ENCODE measurements around the gene AMN.
A peak's percentile ranks its signal among the peaks of the same experiment; 100 is the strongest.
"Not testable (repeated sequence)": the region's sequence is repeated elsewhere in the genome, so short reads cannot be mapped to it uniquely, and the experiment has no call there.

The AMN gene

DNA sequence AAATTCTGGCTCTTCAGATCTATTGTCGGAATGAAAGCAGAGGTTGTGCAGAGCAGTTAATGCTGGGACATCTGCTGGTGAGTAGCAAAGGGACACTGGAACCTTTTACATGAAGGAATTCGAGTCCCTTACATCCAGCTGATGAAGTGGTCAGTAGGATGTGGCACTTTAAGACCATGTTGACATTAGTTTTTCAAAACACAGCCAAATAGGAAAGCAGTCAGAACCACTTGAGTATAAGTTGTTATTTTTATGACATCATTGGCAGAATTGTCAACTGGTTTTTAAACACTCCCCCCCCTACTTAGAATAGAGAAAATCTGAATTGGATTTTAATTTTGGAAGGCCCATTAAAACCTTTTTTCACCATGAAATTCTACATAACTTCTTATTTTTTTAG lies 46.8 kb upstream of the AMN start:
- no peak overlapping the region for H3K9ac ChIP-seq (ENCODE audit: low read depth, low read length)
- H3K79me2 ChIP-seq (ENCODE audit: insufficient read depth, low read length), result no peaks in the 10 kb centered on the region
- no peak overlapping the region for H3K4me2 ChIP-seq (ENCODE audit: insufficient read depth, low read length)
- H3K27ac ChIP-seq (ENCODE audit: low read length), result no peak overlapping the region
- H3K4me1 ChIP-seq (ENCODE audit: insufficient read depth, low read length), result no peaks in the 10 kb centered on the region
- peaks cover 87% of the 10 kb centered on the region for H3K36me3 ChIP-seq (ENCODE audit: insufficient read depth, low read length)
- H4K20me1 ChIP-seq (ENCODE audit: insufficient read depth, low read length), result no peaks in the 10 kb centered on the region; the same call in none of the 2 replicates
- no peak overlapping the region for H2AFZ ChIP-seq (ENCODE audit: low read depth, low read length)
- ATAC-seq (ENCODE audit: insufficient read depth, low read depth) (no peak), DNase-seq (no peak)
- H3K27me3 ChIP-seq (ENCODE audit: insufficient read depth, low read length, poor library complexity), result no peaks in the 10 kb centered on the region
- no peaks in the 10 kb centered on the region for H3K9me3 ChIP-seq (ENCODE audit: insufficient read depth, low read length, severe bottlenecking)
- no peak overlapping the region for H3K4me3 ChIP-seq (ENCODE audit: low read depth in 1 of 2, low read length in 2 of 2)
- TF ChIP-seq, protein P1, sequence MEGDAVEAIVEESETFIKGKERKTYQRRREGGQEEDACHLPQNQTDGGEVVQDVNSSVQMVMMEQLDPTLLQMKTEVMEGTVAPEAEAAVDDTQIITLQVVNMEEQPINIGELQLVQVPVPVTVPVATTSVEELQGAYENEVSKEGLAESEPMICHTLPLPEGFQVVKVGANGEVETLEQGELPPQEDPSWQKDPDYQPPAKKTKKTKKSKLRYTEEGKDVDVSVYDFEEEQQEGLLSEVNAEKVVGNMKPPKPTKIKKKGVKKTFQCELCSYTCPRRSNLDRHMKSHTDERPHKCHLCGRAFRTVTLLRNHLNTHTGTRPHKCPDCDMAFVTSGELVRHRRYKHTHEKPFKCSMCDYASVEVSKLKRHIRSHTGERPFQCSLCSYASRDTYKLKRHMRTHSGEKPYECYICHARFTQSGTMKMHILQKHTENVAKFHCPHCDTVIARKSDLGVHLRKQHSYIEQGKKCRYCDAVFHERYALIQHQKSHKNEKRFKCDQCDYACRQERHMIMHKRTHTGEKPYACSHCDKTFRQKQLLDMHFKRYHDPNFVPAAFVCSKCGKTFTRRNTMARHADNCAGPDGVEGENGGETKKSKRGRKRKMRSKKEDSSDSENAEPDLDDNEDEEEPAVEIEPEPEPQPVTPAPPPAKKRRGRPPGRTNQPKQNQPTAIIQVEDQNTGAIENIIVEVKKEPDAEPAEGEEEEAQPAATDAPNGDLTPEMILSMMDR (IDR thresholded peaks at IDR 0.05; ENCODE audit: borderline replicate concordance, extremely low read depth, low read length, poor library complexity, severe bottlenecking), result no peak
- no peak for TF ChIP-seq EZH2 (IDR thresholded peaks at IDR 0.05; ENCODE audit: borderline replicate concordance, low read depth, low read length, severe bottlenecking)

DNA sequence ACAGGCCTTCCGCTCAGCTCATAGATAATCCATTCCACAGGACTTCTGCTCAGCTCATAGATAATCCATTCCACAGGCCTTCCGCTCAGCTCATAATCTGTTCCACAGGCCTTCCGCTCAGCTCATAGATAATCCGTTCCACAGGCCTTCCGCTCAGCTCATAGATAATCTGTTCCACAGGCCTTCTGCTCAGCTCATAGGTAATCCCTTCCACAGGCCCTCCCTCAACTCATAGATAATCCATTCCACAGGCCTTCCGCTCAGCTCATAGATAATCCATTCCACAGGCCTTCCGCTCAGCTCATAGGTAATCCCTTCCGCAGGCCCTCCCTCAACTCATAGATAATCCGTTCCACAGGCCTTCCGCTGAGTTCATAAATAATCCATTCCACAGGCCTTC lies 45.0 kb upstream of the AMN start:
- DNase-seq; H3K9ac ChIP-seq (ENCODE audit: low read depth, low read length); H3K27me3 ChIP-seq (ENCODE audit: insufficient read depth, low read length, poor library complexity); H2AFZ ChIP-seq (ENCODE audit: low read depth, low read length); H4K20me1 ChIP-seq (ENCODE audit: insufficient read depth, low read length); H3K4me3 ChIP-seq (ENCODE audit: low read depth in 1 of 2, low read length in 2 of 2); H3K27ac ChIP-seq (ENCODE audit: low read length); H3K4me2 ChIP-seq (ENCODE audit: insufficient read depth, low read length); ATAC-seq (ENCODE audit: insufficient read depth, low read depth); H3K4me1 ChIP-seq (ENCODE audit: insufficient read depth, low read length); H3K79me2 ChIP-seq (ENCODE audit: insufficient read depth, low read length); H3K9me3 ChIP-seq (ENCODE audit: insufficient read depth, low read length, severe bottlenecking): not testable (repeated sequence)
- H3K36me3 ChIP-seq (ENCODE audit: insufficient read depth, low read length), result peaks cover 72% of the 10 kb centered on the region

DNA sequence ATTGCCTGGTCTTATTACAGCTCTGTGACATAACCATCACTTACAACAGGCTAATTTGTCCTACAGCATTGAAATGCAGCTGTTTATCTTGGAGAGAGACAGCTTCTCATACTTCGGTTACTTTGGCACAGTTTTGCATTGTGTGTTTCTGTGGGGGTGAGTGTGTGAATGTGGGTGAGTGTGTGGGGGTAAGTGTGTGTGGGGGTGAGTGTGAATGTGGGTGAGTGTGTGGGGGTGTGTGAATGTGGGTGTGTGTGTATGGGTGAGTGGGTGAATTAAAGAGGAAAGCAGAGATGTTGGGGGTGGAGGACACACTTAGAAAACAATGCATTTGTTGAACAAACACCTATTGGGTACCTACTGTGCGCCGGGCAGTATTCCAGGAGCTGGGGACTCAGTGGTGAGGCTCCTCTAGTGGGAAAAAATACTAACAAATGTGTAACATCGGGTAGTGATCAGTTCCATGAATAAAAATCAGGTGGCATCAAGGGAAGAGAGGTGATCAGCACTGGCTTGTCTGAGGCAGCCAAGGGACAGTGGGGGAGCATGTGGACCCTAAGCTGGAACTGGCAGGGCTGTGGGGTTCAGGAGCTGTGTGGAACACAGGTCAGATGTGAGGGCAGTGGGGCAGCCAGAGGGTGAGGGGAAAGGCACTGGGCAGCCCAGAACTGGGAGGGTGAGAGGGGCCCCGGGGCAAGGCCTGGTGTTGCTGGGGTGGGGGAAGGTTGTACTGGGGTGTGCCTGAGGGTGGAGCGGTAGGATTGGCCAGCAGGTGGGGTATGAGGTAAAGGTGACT lies 44.1 kb upstream of the AMN start:
- peak; percentile 17; the same call in 1 of the 3 replicates for ATAC-seq (ENCODE audit: insufficient read depth, low read depth)

DNA sequence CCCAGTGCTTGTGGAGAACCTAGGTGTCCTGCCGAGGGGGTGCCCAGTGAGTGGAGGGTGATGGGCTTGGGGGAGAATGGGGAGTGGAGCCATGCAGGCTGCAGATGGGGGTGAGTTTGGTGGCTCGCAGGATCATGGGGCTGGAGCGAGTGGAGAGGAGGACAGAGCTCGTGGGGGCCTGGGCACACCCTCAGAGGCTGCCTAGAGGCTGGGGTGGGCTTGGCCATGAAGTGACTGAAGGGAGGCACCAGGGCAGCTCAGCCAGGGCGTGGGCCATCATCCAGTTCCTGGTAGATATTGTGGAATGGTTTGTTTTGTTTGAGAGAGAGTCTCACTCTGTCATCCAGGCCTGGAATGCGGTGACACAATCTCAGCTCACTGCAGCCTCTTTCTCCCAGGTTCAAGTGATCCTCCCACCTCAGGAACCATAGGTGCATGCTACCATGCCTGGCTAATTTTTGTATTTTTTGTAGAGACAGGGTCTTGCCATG lies 43.4 kb upstream of the AMN start:
- H3K27me3 ChIP-seq (ENCODE audit: insufficient read depth, low read length, poor library complexity), result no peaks in the 10 kb centered on the region
- no peaks in the 10 kb centered on the region for H3K4me1 ChIP-seq (ENCODE audit: insufficient read depth, low read length)
- no peaks in the 10 kb centered on the region for H3K9me3 ChIP-seq (ENCODE audit: insufficient read depth, low read length, severe bottlenecking)
- H3K79me2 ChIP-seq (ENCODE audit: insufficient read depth, low read length), result no peaks in the 10 kb centered on the region
- H3K9ac ChIP-seq (ENCODE audit: low read depth, low read length), result no peak overlapping the region
- no peaks in the 10 kb centered on the region for H4K20me1 ChIP-seq (ENCODE audit: insufficient read depth, low read length)
- no peak for TF ChIP-seq EZH2 (IDR thresholded peaks at IDR 0.05; ENCODE audit: borderline replicate concordance, low read depth, low read length, severe bottlenecking)
- TF ChIP-seq, protein P1 (IDR thresholded peaks at IDR 0.05; ENCODE audit: borderline replicate concordance, extremely low read depth, low read length, poor library complexity, severe bottlenecking), result no peak
- no peak overlapping the region for H3K4me3 ChIP-seq (ENCODE audit: low read depth in 1 of 2, low read length in 2 of 2)
- ATAC-seq (ENCODE audit: insufficient read depth, low read depth) (no peak), DNase-seq (no peak)
- H3K27ac ChIP-seq (ENCODE audit: low read length), result no peak overlapping the region
- H3K4me2 ChIP-seq (ENCODE audit: insufficient read depth, low read length), result no peak overlapping the region
- no peak overlapping the region for H2AFZ ChIP-seq (ENCODE audit: low read depth, low read length)
- H3K36me3 ChIP-seq (ENCODE audit: insufficient read depth, low read length), result peaks cover 72% of the 10 kb centered on the region

More for the DNA sequence above, 44.1 kb upstream of the AMN start:
- Histone ChIP-seq H3K4me3 (ENCODE audit: low read depth in 1 of 2, low read length in 2 of 2) (no peak overlapping the region), H3K9ac (ENCODE audit: low read depth, low read length) (no peak overlapping the region), H3K27me3 (ENCODE audit: insufficient read depth, low read length, poor library complexity) (no peaks in the 10 kb centered on the region), H3K79me2 (ENCODE audit: insufficient read depth, low read length) (no peaks in the 10 kb centered on the region), H3K4me1 (ENCODE audit: insufficient read depth, low read length) (no peaks in the 10 kb centered on the region), H2AFZ (ENCODE audit: low read depth, low read length) (no peak overlapping the region), H3K27ac (ENCODE audit: low read length) (no peak overlapping the region), H3K9me3 (ENCODE audit: insufficient read depth, low read length, severe bottlenecking) (no peaks in the 10 kb centered on the region), H4K20me1 (ENCODE audit: insufficient read depth, low read length) (no peaks in the 10 kb centered on the region), H3K36me3 (ENCODE audit: insufficient read depth, low read length) (peaks cover 73% of the 10 kb centered on the region), H3K4me2 (ENCODE audit: insufficient read depth, low read length) (no peak overlapping the region)
- TF ChIP-seq, protein P1 (IDR thresholded peaks at IDR 0.05; ENCODE audit: borderline replicate concordance, extremely low read depth, low read length, poor library complexity, severe bottlenecking), result peak; percentile 22
- no peak for TF ChIP-seq EZH2 (IDR thresholded peaks at IDR 0.05; ENCODE audit: borderline replicate concordance, low read depth, low read length, severe bottlenecking)
- no peak for DNase-seq

Measured in DND-41 (cell line).